ENCODE data around the gene SEC14L3. TPM values are rescaled to one million over a fixed set of nuclear protein-coding genes. Genes with fewer than 3 reads are reported as not detected.

Gene SEC14L3
- total RNA-seq, 3 donors from 2014 or later = not detected

DNA sequence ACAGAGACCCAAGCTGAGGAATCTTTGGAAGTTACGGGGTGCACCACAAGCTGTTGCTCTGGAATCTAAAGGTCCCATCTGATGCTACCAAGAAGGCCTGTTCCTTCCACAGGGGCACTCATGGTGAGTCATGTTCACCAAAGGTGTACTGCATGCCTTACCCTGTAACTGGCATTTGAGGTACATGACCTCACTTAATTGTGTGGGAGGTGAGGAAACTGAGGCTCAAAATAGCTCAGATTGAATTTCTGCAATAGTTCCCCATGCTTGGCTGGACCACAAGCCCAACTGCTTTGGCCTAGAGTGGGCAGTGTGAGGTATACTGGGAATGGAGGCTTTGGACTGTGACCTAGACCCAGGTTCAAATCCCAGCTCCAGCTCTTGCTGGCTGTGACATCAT, 38.0 kb downstream of the SEC14L3 start:
- intact Hi-C loops (cut with DNase I; ENCODE audit: low total_unique reads) = no loop called here
- Histone ChIP-seq H3K36me3 (no peaks in the 10 kb centered on the region), H3K4me1 (no peaks in the 10 kb centered on the region), H3K27ac (no peak overlapping the region), H3K4me3 (no peak overlapping the region), H3K27me3 (no peaks in the 10 kb centered on the region), H3K9me3 (no peaks in the 10 kb centered on the region)
- TF ChIP-seq CTCF (IDR thresholded peaks at IDR 0.05) (no peak), POLR2AphosphoS5 (IDR thresholded peaks at IDR 0.05) (no peak), POLR2A (IDR thresholded peaks at IDR 0.05) (no peak)
- no peak for DNase-seq (ENCODE audit: low spot score in 2 of 2)

GRCh38 chr22:30433227-30433626, 38.6 kb downstream of the SEC14L3 start:
- DNase-seq (ENCODE audit: low spot score in 2 of 2) = no peak
- no peaks in the 10 kb centered on the region for H3K4me1 ChIP-seq
- no peaks in the 10 kb centered on the region for H3K9me3 ChIP-seq

GRCh38 chr22:30432520-30432919, 39.3 kb downstream of the SEC14L3 start:
- Histone ChIP-seq H3K27me3 (no peaks in the 10 kb centered on the region), H3K4me3 (no peak overlapping the region), H3K36me3 (no peaks in the 10 kb centered on the region), H3K4me1 (no peaks in the 10 kb centered on the region), H3K9me3 (no peaks in the 10 kb centered on the region), H3K27ac (no peak overlapping the region)
- TF ChIP-seq CTCF (IDR thresholded peaks at IDR 0.05) = no peak
- no peak for DNase-seq (ENCODE audit: low spot score in 2 of 2)
- intact Hi-C loops (cut with DNase I; ENCODE audit: low total_unique reads) = no loop called here

More at GRCh38 chr22:30433227-30433626, 38.6 kb downstream of the SEC14L3 start:
- no peaks in the 10 kb centered on the region for H3K27me3 ChIP-seq
- H3K27ac ChIP-seq = no peak overlapping the region
- intact Hi-C loops (cut with DNase I; ENCODE audit: low total_unique reads) = no loop called here
- no peak overlapping the region for H3K4me3 ChIP-seq
- H3K36me3 ChIP-seq = no peaks in the 10 kb centered on the region
- TF ChIP-seq CTCF (IDR thresholded peaks at IDR 0.05) (no peak), POLR2A (IDR thresholded peaks at IDR 0.05) (no peak), POLR2AphosphoS5 (IDR thresholded peaks at IDR 0.05) (no peak)

DNA sequence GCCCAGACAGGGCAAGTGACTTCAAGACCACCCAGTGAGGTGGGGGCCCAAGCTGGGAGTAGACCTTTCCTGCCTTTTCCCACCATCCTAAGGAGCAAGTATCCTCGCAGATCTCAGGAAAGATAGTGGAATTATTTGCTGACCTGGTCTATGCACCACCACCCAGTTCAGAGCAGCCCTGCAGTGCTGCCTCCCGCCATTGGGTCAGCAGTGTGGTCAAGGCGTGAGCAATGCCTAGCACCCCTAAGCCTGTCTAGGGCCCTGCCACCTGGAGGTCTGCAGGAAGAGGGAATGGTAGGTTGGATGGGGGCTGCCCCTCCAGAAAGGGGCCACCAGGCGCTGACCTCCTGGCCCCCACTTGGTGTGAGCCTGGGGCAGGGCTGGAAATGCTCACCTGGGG, 39.7 kb downstream of the SEC14L3 start:
- Histone ChIP-seq H3K4me1 (no peaks in the 10 kb centered on the region), H3K27me3 (no peaks in the 10 kb centered on the region), H3K4me3 (no peak overlapping the region), H3K27ac (no peak overlapping the region), H3K36me3 (no peaks in the 10 kb centered on the region), H3K9me3 (no peaks in the 10 kb centered on the region)
- DNase-seq (ENCODE audit: low spot score in 2 of 2) = no peak
- TF ChIP-seq CTCF (IDR thresholded peaks at IDR 0.05) (no peak), POLR2AphosphoS5 (IDR thresholded peaks at IDR 0.05) (no peak), POLR2A (IDR thresholded peaks at IDR 0.05) (no peak)
- intact Hi-C loops (cut with DNase I; ENCODE audit: low total_unique reads) = no loop called here

DNA sequence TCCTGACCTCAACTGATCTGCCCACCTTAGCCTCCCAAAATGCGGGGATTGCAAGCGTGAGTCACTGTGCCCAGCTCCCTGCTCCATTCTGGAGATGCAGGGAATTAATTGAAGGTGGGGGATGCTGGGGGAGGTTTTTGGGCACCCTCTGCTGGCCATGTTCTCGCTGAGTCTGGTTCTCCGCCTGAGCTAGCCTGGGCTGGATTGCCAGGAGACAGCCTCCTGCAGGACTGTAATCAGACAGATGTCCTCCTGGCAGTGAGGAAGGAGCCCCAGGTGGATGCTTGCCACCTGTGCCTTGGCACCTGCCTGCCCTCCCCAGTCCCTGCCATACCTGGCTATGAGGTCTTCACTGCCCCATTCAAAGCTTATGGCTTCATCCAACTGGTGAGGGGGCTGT, 40.9 kb downstream of the SEC14L3 start:
- H3K4me1 ChIP-seq = no peaks in the 10 kb centered on the region
- no peaks in the 10 kb centered on the region for H3K36me3 ChIP-seq
- TF ChIP-seq POLR2A (IDR thresholded peaks at IDR 0.05) = no peak
- TF ChIP-seq POLR2AphosphoS5 (IDR thresholded peaks at IDR 0.05) = no peak
- TF ChIP-seq CTCF (IDR thresholded peaks at IDR 0.05) = no peak
- H3K27me3 ChIP-seq = no peaks in the 10 kb centered on the region
- H3K27ac ChIP-seq = no peak overlapping the region
- DNase-seq (ENCODE audit: low spot score in 2 of 2) = no peak
- H3K9me3 ChIP-seq = no peaks in the 10 kb centered on the region
- intact Hi-C loops (cut with DNase I; ENCODE audit: low total_unique reads) = no loop called here
- H3K4me3 ChIP-seq = no peak overlapping the region
